CD4-positive, alpha-beta T cell treated with Interleukin-4 for 4 hours (primary cell): ENCODE measurements around the gene TUBGCP6.
"Not testable (repeated sequence)": the region's sequence is repeated elsewhere in the genome, so short reads cannot be mapped to it uniquely, and the experiment has no call there.

Experiments used
- DNase-seq: peaks from one replicate; pipeline ENCODE4 v3.0.0-alpha.2; 2020

Gene TUBGCP6

GRCh38 chr22:50280022-50280707 is 35.3 kb upstream of the TUBGCP6 start:
- no peak for DNase-seq

- no peak for DNase-seq
Measured at GRCh38 chr22:50278956-50279619, 34.3 kb upstream of the TUBGCP6 start.

DNA sequence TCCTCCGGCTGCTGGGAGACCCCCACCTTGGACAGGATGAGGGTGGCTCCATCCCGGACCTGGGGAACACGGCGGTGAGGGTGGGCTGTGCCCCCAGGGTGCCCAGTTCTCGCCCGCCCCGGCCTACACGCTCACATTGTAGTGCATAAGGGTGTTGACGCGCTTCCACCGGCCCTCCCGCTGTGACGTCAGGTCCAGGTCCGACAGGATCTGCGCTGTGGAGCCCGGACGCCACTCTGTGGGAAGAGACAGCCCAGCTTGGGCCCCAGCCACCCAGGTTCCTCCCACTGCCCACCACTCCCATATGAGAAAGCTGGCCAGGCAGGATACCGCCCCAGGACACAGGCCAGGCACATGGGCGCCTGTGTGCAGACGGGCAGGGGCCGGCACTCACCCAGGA is 33.6 kb upstream of the TUBGCP6 start:
- DNase-seq = no peak

GRCh38 chr22:50277761-50278160 is 32.9 kb upstream of the TUBGCP6 start:
- no peak for DNase-seq

- peak; percentile 43 for DNase-seq
Measured at GRCh38 chr22:50276143-50276542, 31.3 kb upstream of the TUBGCP6 start.

DNA sequence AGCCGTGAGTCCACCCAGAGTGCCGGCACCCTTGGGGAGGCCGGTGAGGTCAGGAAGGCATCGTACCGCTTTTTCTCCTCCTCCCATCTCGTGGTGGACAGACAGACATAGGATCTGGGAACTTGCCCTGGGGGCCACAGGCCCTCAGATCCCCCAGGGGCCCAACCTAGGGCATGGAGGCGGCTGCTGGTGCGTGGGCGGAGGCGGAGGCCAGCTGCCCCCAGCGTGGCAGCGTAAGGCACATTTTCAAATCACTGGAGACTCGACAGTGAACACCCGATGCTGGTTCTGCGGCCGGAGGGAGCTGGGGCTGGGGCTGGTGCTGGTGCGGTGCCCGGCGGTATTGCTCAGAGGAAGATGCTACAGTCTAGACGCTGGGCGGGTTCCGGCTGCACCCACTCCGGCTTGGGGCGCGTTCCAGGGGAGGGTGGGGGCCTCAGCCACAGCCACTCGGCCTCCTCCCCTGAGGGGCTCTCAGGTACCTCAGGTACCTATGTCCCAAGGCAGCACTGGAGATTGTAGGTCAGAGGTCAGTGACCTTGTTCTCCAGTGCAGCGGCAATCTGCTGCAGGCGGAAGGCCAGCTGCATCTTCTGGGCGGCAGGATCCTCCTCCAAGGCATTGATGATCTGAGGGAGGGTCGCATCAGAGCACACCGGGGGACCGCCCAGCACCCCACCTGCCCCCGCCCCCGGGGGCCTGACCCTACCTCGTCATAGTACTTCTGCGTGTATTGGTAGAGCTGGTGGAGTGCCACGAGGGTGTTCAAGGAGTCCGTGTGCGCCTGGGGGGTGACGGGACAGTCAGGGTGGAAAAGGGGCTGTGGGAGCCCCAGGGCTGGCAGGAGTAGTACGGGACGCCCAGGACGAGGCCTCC is 30.6 kb upstream of the TUBGCP6 start:
- no peak for DNase-seq

DNA sequence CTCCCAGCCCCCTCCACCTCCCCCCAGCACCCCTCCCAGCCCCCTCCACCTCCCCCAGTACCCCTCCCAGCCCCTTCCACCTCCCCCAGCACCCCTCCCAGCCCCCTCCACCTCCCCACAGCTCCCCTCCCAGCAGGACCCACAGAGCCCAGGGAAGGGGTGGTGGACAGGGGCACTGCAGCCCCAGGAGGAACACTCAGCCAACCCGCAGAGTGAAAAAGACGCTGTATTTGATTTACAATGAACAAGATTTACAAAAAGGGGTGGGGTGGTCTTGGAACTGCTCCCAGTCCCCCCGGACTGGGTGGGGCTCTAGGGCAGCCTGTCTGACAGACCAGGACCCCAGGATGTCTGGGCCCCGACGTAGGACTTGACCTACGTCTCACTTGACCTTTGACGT is 29.9 kb upstream of the TUBGCP6 start:
- no peak for DNase-seq

DNA sequence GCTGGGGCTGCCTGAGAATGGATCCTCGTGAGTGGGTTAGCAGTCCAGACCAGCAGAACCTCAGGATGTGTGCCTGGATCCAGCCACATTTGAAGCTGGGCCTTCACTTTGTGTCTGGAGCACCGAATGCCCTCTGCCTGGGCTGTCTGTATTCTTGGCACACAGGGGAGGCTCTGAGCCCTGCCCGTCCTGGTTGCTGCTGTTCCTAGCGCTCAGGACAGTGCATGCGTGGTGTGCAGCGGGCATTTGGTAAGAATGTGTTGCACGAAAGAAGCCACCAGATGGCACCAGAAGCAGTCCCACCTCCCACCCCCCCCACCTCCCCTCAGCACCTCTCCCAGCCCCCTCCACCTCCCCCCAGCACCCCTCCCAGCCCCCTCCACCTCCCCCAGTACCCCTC is 29.5 kb upstream of the TUBGCP6 start:
- DNase-seq = peak; percentile 24

DNA sequence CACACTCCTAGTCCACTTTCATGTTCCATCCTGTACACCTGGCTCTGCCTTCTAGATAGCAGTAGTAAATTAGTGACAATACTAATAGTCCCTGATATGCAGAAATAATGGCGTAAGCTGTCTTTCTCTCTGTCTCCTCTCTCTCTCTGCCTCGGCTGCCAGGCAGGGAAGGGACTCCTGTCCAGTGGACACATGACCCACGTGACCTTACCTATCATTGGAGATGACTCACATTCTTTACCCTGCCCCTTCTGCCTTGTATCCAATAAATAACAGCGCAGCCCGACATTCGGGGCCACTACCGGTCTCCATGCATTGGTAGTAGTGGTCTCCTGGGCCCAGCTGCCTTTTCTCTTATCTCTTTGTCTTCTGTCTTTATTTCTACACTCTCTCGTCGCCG is 29.0 kb upstream of the TUBGCP6 start:
- DNase-seq = not testable (repeated sequence)

DNA sequence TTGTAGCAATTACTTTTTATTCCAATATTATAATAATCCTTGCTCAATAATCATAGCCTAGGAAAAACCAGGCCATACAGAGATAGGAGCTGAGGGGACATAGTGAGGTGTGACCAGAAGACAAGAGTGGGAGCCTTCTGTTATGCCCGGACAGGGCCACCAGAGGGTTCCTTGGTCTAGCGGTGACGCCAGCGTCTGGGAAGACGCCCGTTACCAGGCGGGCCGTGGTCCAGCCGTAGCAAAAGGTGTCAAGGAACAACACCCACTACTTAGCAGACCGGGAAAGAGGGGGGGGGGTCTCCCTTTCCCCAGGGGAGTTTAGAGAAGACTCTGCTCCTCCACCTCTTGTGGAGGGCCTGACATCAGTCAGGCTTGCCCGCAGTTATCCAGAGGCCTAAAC is 28.5 kb upstream of the TUBGCP6 start:
- DNase-seq = not testable (repeated sequence)

- no peak for DNase-seq
Measured at GRCh38 chr22:50272044-50272802, 27.4 kb upstream of the TUBGCP6 start.

GRCh38 chr22:50271519-50271970 is 26.7 kb upstream of the TUBGCP6 start:
- peak; percentile 45 for DNase-seq

- peak; percentile 57 for DNase-seq
Measured at GRCh38 chr22:50270666-50271394, 26.0 kb upstream of the TUBGCP6 start.

- DNase-seq = peak; percentile 71
Measured at GRCh38 chr22:50269970-50270665, 25.3 kb upstream of the TUBGCP6 start, which contains the start of gene MAPK11. Gene MAPK11 (minus strand): TSS chr22:50270380. CDS start chr22:50270292, 88 bp downstream.

DNA sequence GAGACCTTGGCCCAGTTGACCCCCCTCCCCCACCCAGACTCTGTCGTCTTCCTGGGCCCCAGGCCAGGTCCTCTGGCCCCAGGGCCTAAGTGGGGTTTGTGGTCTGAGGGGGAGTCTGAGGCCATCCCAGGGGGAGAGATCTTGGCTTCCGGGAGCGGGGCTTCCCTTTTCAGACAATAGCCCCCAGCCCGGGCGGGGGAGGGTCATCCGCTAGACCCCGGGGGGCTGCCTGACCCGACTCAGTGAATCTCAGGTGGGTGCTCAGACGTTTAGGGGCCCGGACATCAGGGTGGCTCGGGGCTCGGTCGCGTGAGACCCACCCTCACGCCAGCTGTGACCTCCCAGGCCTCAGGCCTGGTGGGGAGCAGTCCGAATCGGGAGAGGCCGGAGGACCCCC is 24.7 kb upstream of the TUBGCP6 start:
- DNase-seq = no peak

DNA sequence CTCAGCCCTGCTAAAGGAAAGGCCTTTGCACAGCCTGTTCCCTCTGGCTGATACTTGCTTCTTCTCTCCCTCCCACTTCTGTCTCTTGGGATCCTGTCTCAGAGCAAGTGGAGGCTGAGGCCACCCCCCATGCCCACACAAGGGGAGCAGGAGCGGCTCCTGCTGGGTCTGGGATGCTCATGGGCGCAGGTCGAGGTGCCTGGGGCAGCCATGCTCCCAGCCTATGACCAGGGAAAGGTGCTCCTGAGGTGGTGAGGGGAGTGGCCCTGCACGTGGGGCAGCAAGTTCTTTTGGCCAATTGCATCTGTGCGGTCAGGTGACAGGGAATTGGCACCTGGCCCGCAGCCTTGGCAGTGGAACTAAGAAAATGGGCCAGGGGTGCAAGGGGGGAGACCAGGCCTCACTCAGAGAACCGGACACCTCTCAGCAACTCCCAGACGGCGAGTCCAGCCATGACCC is 23.9 kb upstream of the TUBGCP6 start:
- no peak for DNase-seq

DNA sequence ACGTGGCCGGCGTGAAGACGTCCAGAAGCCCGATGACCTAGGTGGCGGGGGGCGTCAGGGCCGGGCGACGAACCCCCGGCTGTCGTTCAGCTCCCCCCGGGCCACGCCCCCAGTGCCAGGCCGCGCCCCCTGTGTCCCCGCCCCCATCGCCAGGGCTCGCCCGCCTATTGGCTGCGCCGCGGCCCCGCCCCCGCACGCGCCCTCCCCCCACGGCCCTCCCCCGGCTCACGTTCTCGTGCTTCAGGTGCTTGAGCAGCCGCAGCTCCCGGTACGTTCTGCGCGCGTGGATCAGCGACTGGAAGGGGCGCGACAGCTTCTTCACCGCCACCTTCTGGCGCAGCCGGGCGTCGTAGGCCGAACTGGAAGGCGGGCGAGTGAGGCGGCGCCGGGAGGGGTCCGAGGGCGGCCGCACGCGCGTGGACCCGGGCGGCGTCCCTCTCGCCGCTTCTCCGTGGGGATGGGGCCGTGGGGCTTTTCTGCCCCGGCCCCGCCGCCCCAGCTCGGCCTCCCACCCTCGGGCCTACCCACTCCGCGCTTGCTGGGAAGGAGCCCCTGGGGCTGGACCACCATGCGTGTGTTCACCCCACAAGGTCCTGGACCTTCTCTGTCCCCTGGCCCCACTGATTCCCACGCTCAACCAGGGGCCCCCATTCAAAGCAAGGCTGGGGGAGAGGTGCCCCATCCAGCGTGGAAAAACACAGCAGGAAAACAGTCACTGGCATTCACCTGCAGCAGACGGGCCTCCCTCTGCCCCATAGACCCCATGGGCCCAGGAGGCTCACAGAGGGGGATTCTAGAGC is 23.0 kb upstream of the TUBGCP6 start:
- peak; percentile 40 for DNase-seq

DNA sequence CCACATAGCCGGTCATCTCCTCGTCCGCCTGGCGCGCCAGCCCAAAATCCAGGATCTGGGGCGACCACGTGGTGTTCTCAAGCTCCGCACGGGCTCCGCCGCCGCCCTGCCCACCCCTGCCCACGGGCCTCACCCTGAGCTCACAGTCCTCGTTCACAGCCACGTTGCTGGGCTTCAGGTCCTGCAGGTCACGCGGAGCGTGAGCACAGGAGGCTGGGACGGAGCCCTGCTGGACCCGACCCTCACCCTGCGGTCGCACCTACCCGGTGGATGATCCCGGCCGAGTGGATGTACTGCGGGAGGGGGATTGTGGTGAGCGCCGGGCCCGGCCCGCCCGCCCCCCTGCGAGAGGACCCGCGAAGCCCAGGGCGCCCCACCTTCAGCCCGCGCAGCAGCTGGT is 22.2 kb upstream of the TUBGCP6 start:
- no peak for DNase-seq

GRCh38 chr22:50264946-50265669 is 20.3 kb upstream of the TUBGCP6 start:
- no peak for DNase-seq
